Measurements from ENCODE around the gene CGGBP1. TPM values are rescaled to one million over a fixed set of nuclear protein-coding genes. Genes with fewer than 3 reads are reported as not detected.
A peak's percentile ranks its signal among the peaks of the same experiment; 100 is the strongest.

CGGBP1 gene
- 10 to 100 TPM; 29.2 to 72.2 (median 36.0) TPM for polyA plus RNA-seq
- long read RNA-seq, donor 1 = 0 reads
- long read RNA-seq, donor 2, full-length matches to known transcripts = 27 of 27 reads
- long read RNA-seq, donor 2, partial matches to known transcripts = 0 of 27 reads
- long read RNA-seq, donor 2, other reads (novel, unspliced or antisense) = 0 of 27 reads
- long read RNA-seq, donor 3, full-length matches to known transcripts = 57 of 65 reads
- long read RNA-seq, donor 3, partial matches to known transcripts = 8 of 65 reads
- long read RNA-seq, donor 3, other reads (novel, unspliced or antisense) = 0 of 65 reads
- long read RNA-seq, donor 4 = 0 reads
- long read RNA-seq, donor 5, full-length matches to known transcripts = 29 of 29 reads
- long read RNA-seq, donor 5, partial matches to known transcripts = 0 of 29 reads
- long read RNA-seq, donor 5, other reads (novel, unspliced or antisense) = 0 of 29 reads
- long read RNA-seq, donor 6, full-length matches to known transcripts = 52 of 52 reads
- long read RNA-seq, donor 6, partial matches to known transcripts = 0 of 52 reads
- long read RNA-seq, donor 6, other reads (novel, unspliced or antisense) = 0 of 52 reads
- long read RNA-seq, donor 7 = 0 reads
- long read RNA-seq, donor 8, full-length matches to known transcripts = 12 of 12 reads
- long read RNA-seq, donor 8, partial matches to known transcripts = 0 of 12 reads
- long read RNA-seq, donor 8, other reads (novel, unspliced or antisense) = 0 of 12 reads
- long read RNA-seq, donor 9, full-length matches to known transcripts = 27 of 27 reads
- long read RNA-seq, donor 9, partial matches to known transcripts = 0 of 27 reads
- long read RNA-seq, donor 9, other reads (novel, unspliced or antisense) = 0 of 27 reads
- long read RNA-seq, donor 10, full-length matches to known transcripts = 129 of 129 reads
- long read RNA-seq, donor 10, partial matches to known transcripts = 0 of 129 reads
- long read RNA-seq, donor 10, other reads (novel, unspliced or antisense) = 0 of 129 reads

DNA sequence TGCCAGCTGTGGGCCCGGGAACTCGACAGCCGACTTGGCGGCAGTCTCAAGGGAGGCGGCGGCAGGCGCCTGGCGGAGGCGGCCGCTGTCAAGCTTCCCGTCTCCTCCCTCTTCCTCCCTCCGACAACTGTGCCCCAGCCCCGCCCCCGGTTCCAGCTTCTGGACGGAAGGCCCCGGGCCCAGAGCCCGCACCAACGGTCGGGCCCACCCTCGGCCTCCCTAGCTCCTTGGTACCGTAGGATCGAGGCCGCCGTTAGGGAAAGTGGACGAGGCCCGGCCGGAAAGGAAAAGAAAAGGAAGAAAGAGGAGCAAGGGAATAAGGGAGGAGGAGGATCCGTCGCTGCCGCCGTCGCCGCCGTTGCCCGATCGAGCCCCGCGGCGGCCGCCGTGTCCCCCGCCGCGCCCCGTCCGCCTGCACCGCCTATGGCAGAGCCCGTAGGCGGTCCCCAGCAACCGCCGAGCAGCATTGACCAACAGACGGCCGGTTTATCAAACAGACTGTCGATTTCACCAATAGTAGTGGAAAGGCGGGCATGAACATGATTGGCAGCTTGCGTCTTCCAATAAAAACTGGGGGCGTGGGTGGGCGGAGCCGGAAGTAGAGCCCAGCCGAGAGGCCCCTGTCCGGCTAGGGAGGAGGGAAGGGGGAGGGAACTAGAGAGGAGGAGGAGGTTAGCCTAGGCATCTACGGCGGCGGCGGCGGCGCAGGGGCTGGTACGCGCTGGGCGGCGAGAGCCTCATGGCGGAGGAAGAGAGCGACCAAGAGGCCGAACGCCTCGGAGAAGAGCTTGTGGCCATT lies at the start of gene CGGBP1, which contains the start of gene ZNF654:
Gene CGGBP1 (minus strand): TSS at position 425 of the 799 bp plus-strand sequence. CDS start 3,029 bp downstream, outside the sequence.
Gene ZNF654 (plus strand): TSS at position 675 of the 799 bp plus-strand sequence. CDS start 65 bp downstream, at position 740.
- peaks cover 0 to 4% (median 0%) of the 10 kb centered on the region in 3 donors for H3K4me1 ChIP-seq (ENCODE audit: control insufficient read depth in 3 of 3, insufficient read depth in 2 of 3, low read depth in 1 of 3, low read length in 2 of 3)

DNA sequence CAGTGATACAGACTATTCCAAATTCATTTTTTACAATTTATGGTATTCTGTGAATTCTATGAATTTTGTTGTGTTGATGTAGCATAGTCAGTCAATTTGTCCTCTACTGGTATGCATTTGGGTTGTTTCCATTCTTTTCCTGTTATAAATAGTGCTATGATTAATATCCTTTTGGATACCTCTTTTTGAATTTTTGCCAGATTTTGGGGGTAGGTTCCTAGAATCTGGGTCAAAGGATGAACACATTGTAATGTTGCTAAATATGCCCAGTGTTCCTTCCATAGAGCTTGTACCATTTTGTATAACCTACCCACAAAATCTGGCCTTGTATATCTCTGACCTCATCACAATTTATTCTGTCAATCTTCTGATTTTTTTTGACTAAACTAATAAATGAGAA lies 46.5 kb upstream of the CGGBP1 start:
- FAIRE-seq (no peak), DNase-seq (no peak)
- H3K9me3 ChIP-seq (ENCODE audit: control insufficient read depth in 2 of 2, insufficient read depth in 1 of 2, low read depth in 1 of 2, low read length in 1 of 2) = no peaks in the 10 kb centered on the region
- H3K4me3 ChIP-seq (ENCODE audit: low read depth in 1 of 3, low read length in 3 of 3) = no peak overlapping the region
- H3K36me3 ChIP-seq (ENCODE audit: control insufficient read depth in 3 of 3, insufficient read depth in 2 of 3, low read depth in 1 of 3, low read length in 3 of 3) = peaks cover 0 to 3% (median 0%) of the 10 kb centered on the region in 3 donors
- no peak overlapping the region for H3K27ac ChIP-seq (ENCODE audit: low read depth in 1 of 3, low read length in 2 of 3)
- H3K4me1 ChIP-seq (ENCODE audit: control insufficient read depth in 3 of 3, insufficient read depth in 2 of 3, low read depth in 1 of 3, low read length in 2 of 3) = no peaks in the 10 kb centered on the region
- H3K27me3 ChIP-seq (ENCODE audit: control insufficient read depth in 3 of 3, insufficient read depth in 3 of 3, low read length in 3 of 3) = no peaks in the 10 kb centered on the region

More for the DNA sequence above, at the start of gene CGGBP1, which contains the start of gene ZNF654:
- FAIRE-seq = no peak
- WGBS, 3 donors = 0 to 1% (median 0%) methylated on average over 60 to 76 of the region's 76 CpGs
- Histone ChIP-seq H3K36me3 (ENCODE audit: control insufficient read depth in 3 of 3, insufficient read depth in 2 of 3, low read depth in 1 of 3, low read length in 3 of 3) (peaks cover 0 to 5% (median 3%) of the 10 kb centered on the region in 3 donors), H3K4me3 (ENCODE audit: low read depth in 1 of 3, low read length in 3 of 3) (peak within 1 kb of the TSS; percentile 85 to 99 (median 92)), H3K27me3 (ENCODE audit: control insufficient read depth in 3 of 3, insufficient read depth in 3 of 3, low read length in 3 of 3) (no peaks in the 10 kb centered on the region), H3K27ac (ENCODE audit: low read depth in 1 of 3, low read length in 2 of 3) (peak within 1 kb of the TSS; percentile 95 to 99 (median 96)), H3K9me3 (ENCODE audit: control insufficient read depth in 2 of 2, insufficient read depth in 1 of 2, low read depth in 1 of 2, low read length in 1 of 2) (no peaks in the 10 kb centered on the region)
- DNase-seq = peak; percentile 99

DNA sequence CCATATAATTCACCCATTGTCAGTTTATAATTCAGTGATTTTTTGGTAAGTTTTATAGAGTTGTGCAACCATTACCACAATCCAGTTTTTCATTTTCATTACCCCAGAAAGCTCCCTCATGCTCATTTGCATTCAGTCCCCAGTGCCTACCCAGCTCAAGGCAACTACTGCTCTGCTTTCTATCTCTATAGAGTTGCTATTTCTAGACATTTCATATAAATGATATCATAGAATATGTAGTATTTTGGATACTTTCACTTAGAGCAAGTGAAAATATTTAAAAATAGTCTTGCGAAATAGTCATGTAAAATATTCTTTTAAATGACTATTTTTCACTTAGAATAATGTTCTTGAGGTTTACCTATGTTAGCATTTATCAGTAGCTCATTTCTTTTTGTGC lies 42.3 kb upstream of the CGGBP1 start:
- FAIRE-seq (no peak), DNase-seq (no peak)
- Histone ChIP-seq H3K27me3 (ENCODE audit: control insufficient read depth in 3 of 3, insufficient read depth in 3 of 3, low read length in 3 of 3) (no peaks in the 10 kb centered on the region), H3K4me1 (ENCODE audit: control insufficient read depth in 3 of 3, insufficient read depth in 2 of 3, low read depth in 1 of 3, low read length in 2 of 3) (no peaks in the 10 kb centered on the region), H3K27ac (ENCODE audit: low read depth in 1 of 3, low read length in 2 of 3) (no peak overlapping the region), H3K4me3 (ENCODE audit: low read depth in 1 of 3, low read length in 3 of 3) (no peak overlapping the region), H3K36me3 (ENCODE audit: control insufficient read depth in 3 of 3, insufficient read depth in 2 of 3, low read depth in 1 of 3, low read length in 3 of 3) (peaks cover 0 to 3% (median 0%) of the 10 kb centered on the region in 3 donors), H3K9me3 (ENCODE audit: control insufficient read depth in 2 of 2, insufficient read depth in 1 of 2, low read depth in 1 of 2, low read length in 1 of 2) (peaks cover 0 to 2% of the 10 kb centered on the region in 2 donors)
- WGBS, 3 donors = 99 to 100% (median 100%) methylated on average over 1 of the region's 1 CpG

GRCh38 chr3:88093266-88093665 lies 34.5 kb upstream of the CGGBP1 start:
- FAIRE-seq = no peak
- no peak overlapping the region for H3K27ac ChIP-seq (ENCODE audit: low read depth in 1 of 3, low read length in 2 of 3)
- DNase-seq = no peak
- no peaks in the 10 kb centered on the region for H3K9me3 ChIP-seq (ENCODE audit: control insufficient read depth in 2 of 2, insufficient read depth in 1 of 2, low read depth in 1 of 2, low read length in 1 of 2)
- no peaks in the 10 kb centered on the region for H3K4me1 ChIP-seq (ENCODE audit: control insufficient read depth in 3 of 3, insufficient read depth in 2 of 3, low read depth in 1 of 3, low read length in 2 of 3)
- 92 to 97% (median 94%) methylated on average over 1 of the region's 1 CpG for WGBS, 3 donors
- no peak overlapping the region for H3K4me3 ChIP-seq (ENCODE audit: low read depth in 1 of 3, low read length in 3 of 3)
- H3K27me3 ChIP-seq (ENCODE audit: control insufficient read depth in 3 of 3, insufficient read depth in 3 of 3, low read length in 3 of 3) = no peaks in the 10 kb centered on the region
- H3K36me3 ChIP-seq (ENCODE audit: control insufficient read depth in 3 of 3, insufficient read depth in 2 of 3, low read depth in 1 of 3, low read length in 3 of 3) = peaks cover 0 to 6% (median 2%) of the 10 kb centered on the region in 3 donors

DNA sequence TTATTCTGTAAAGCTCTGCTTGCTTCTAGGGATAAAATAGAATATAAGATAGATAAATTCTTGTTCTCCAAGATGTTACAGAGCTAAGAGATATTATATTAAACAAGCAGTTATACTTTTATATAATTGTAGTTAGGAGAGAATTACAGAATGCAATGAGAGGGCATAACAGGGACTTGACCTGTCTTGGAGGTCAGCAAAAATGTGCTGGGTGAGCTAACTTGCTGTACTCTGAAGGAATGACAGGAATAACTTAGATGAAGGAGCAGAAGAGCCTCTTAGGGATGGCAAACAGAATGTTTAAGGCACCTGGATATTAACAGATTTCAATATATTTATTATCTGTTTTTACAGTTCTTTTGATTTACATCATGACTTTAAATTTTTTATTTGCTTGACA lies 33.5 kb upstream of the CGGBP1 start:
- Histone ChIP-seq H3K27me3 (ENCODE audit: control insufficient read depth in 3 of 3, insufficient read depth in 3 of 3, low read length in 3 of 3) (no peaks in the 10 kb centered on the region), H3K4me3 (ENCODE audit: low read depth in 1 of 3, low read length in 3 of 3) (no peak overlapping the region), H3K36me3 (ENCODE audit: control insufficient read depth in 3 of 3, insufficient read depth in 2 of 3, low read depth in 1 of 3, low read length in 3 of 3) (peaks cover 0 to 6% (median 2%) of the 10 kb centered on the region in 3 donors), H3K4me1 (ENCODE audit: control insufficient read depth in 3 of 3, insufficient read depth in 2 of 3, low read depth in 1 of 3, low read length in 2 of 3) (no peaks in the 10 kb centered on the region), H3K9me3 (ENCODE audit: control insufficient read depth in 2 of 2, insufficient read depth in 1 of 2, low read depth in 1 of 2, low read length in 1 of 2) (no peaks in the 10 kb centered on the region), H3K27ac (ENCODE audit: low read depth in 1 of 3, low read length in 2 of 3) (no peak overlapping the region)
- FAIRE-seq (no peak), DNase-seq (no peak)

GRCh38 chr3:88090681-88091080 lies 31.9 kb upstream of the CGGBP1 start:
- H3K27me3 ChIP-seq (ENCODE audit: control insufficient read depth in 3 of 3, insufficient read depth in 3 of 3, low read length in 3 of 3) = no peaks in the 10 kb centered on the region
- 80 to 90% (median 85%) methylated on average over 4 of the region's 4 CpGs for WGBS, 3 donors
- no peaks in the 10 kb centered on the region for H3K4me1 ChIP-seq (ENCODE audit: control insufficient read depth in 3 of 3, insufficient read depth in 2 of 3, low read depth in 1 of 3, low read length in 2 of 3)
- peaks cover 0 to 8% (median 6%) of the 10 kb centered on the region in 3 donors for H3K36me3 ChIP-seq (ENCODE audit: control insufficient read depth in 3 of 3, insufficient read depth in 2 of 3, low read depth in 1 of 3, low read length in 3 of 3)
- H3K9me3 ChIP-seq (ENCODE audit: control insufficient read depth in 2 of 2, insufficient read depth in 1 of 2, low read depth in 1 of 2, low read length in 1 of 2) = no peaks in the 10 kb centered on the region
- no peak for DNase-seq
- FAIRE-seq = no peak
- no peak overlapping the region for H3K27ac ChIP-seq (ENCODE audit: low read depth in 1 of 3, low read length in 2 of 3)
- no peak overlapping the region for H3K4me3 ChIP-seq (ENCODE audit: low read depth in 1 of 3, low read length in 3 of 3)

- Histone ChIP-seq H3K36me3 (ENCODE audit: control insufficient read depth in 3 of 3, insufficient read depth in 2 of 3, low read depth in 1 of 3, low read length in 3 of 3) (peaks cover 0 to 11% (median 0%) of the 10 kb centered on the region in 3 donors), H3K27ac (ENCODE audit: low read depth in 1 of 3, low read length in 2 of 3) (no peak overlapping the region), H3K27me3 (ENCODE audit: control insufficient read depth in 3 of 3, insufficient read depth in 3 of 3, low read length in 3 of 3) (no peaks in the 10 kb centered on the region), H3K4me1 (ENCODE audit: control insufficient read depth in 3 of 3, insufficient read depth in 2 of 3, low read depth in 1 of 3, low read length in 2 of 3) (no peaks in the 10 kb centered on the region), H3K4me3 (ENCODE audit: low read depth in 1 of 3, low read length in 3 of 3) (no peak overlapping the region), H3K9me3 (ENCODE audit: control insufficient read depth in 2 of 2, insufficient read depth in 1 of 2, low read depth in 1 of 2, low read length in 1 of 2) (peaks cover 0 to 4% of the 10 kb centered on the region in 2 donors)
- DNase-seq (no peak), FAIRE-seq (no peak)
- 75 to 81% (median 80%) methylated on average over 2 of the region's 2 CpGs for WGBS, 3 donors
Measured at GRCh38 chr3:88084097-88084501, 25.3 kb upstream of the CGGBP1 start.
